Right atrium auricular region (tissue), 2 donors: ENCODE measurements around the gene KRT25. TPM values are rescaled to one million over a fixed set of nuclear protein-coding genes. Genes with fewer than 3 reads are reported as not detected.

Experiments
- DNase-seq: peaks from one replicate; pipeline ENCODE4 v3.0.0-alpha.2; 2019; ENCODE audit warnings: low spot score
- H3K27ac ChIP-seq, 2 donors: fragments of 200-600 bp; sonication (generic); 1 replicate in 1 of 2; 2 replicates in 1 of 2; pipeline ENCODE4 v1.5.1; 2016 to 2019
- H3K27me3 ChIP-seq, 2 donors: fragments of 200-600 bp; sonication (generic); one replicate each; pipeline versions ENCODE4 v1.5.1 to v1.6.0; 2017 to 2019
- H3K36me3 ChIP-seq: fragments of 200-600 bp; sonication (generic); one replicate; pipeline ENCODE4 v1.5.1; 2016
- H3K4me1 ChIP-seq, 2 donors: fragments of 200-600 bp; sonication (generic); one replicate each; pipeline versions ENCODE4 v1.5.1 to v1.6.0; 2017 to 2019
- H3K4me3 ChIP-seq, 2 donors: fragments of 200-600 bp; sonication (generic); 1 replicate in 1 of 2; 2 replicates in 1 of 2; pipeline ENCODE4 v1.5.1; 2017 to 2019; ENCODE audit warnings: mild to moderate bottlenecking in 1 of 2, moderate library complexity in 1 of 2
- H3K9me3 ChIP-seq, 2 donors: fragments of 200-600 bp; sonication (generic); one replicate each; pipeline ENCODE4 v1.5.1; 2019
- total RNA-seq, 2 donors: library from RNA; depleted of rRNA; stranded (reverse); fragments of >200 nt; gene quantifications; one replicate each; pipeline ENCODE4 v1.1.0, GENCODE V29; 2016
- TF ChIP-seq, protein P1 (sequence below), 2 donors: fragments of 200-600 bp; sonication (generic); IDR thresholded peaks; one replicate each; pipeline ENCODE4 v1.5.1; 2019; ENCODE audit warnings: antibody characterized with exemption in 2 of 2

The KRT25 gene
- total RNA-seq, 2 donors from 2014 or later: not detected

DNA sequence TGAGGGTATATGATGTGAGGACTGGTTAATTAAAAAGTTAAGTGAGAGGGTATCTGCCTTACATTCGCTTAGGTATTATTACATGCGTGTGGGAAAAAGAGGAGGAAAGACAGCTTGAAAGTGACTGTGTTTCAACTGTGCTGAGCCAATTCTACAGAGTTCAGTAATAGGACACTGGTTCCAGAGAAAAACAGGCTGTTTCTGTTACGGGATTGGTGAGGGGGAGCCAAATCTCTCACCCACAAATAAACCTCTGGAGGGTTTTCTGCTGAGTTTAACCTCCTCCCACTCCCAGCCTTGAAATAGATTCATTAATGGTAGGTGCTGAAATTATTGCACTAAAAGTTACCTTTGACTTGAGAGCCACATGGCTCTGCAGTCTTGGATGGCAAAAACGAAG lies 20.8 kb upstream of the KRT25 start:
- Histone ChIP-seq H3K27ac (no peak overlapping the region), H3K27me3 (peaks cover 0 to 3% of the 10 kb centered on the region in 2 donors), H3K36me3 (no peaks in the 10 kb centered on the region), H3K4me3 (no peak overlapping the region), H3K4me1 (no peaks in the 10 kb centered on the region), H3K9me3 (no peaks in the 10 kb centered on the region)
- TF ChIP-seq, protein P1, sequence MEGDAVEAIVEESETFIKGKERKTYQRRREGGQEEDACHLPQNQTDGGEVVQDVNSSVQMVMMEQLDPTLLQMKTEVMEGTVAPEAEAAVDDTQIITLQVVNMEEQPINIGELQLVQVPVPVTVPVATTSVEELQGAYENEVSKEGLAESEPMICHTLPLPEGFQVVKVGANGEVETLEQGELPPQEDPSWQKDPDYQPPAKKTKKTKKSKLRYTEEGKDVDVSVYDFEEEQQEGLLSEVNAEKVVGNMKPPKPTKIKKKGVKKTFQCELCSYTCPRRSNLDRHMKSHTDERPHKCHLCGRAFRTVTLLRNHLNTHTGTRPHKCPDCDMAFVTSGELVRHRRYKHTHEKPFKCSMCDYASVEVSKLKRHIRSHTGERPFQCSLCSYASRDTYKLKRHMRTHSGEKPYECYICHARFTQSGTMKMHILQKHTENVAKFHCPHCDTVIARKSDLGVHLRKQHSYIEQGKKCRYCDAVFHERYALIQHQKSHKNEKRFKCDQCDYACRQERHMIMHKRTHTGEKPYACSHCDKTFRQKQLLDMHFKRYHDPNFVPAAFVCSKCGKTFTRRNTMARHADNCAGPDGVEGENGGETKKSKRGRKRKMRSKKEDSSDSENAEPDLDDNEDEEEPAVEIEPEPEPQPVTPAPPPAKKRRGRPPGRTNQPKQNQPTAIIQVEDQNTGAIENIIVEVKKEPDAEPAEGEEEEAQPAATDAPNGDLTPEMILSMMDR (IDR thresholded peaks at IDR 0.05): no peak
- DNase-seq: no peak

DNA sequence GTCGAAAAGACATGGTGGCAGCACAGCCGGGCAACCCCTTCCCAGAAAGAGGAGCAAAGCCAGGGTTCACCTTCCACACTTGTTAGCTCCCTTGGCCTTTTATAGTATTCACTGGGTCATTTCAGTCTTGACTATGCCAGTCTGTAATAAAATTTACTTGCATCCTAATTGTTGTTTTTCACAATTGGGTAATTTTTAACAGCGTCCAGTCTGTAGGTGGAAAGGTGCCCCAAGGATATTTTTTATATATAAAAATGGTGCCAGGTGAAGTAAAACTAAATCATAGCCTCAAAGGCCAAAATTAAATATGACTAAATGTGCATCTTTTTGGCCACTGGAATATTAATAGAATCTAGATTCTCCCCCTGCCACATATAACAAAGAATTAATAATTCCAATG lies 17.0 kb upstream of the KRT25 start, which contains the start of gene KRT26:
Gene KRT26, minus strand, starts transcription at position 101 of the 400 bp plus-strand sequence. Its CDS starts 88 bp downstream, at position 13.
- TF ChIP-seq, protein P1 (IDR thresholded peaks at IDR 0.05): no peak
- no peak within 1 kb of the TSS for H3K4me3 ChIP-seq
- H3K4me1 ChIP-seq: no peaks in the 10 kb centered on the region
- no peak for DNase-seq
- H3K36me3 ChIP-seq: no peaks in the 10 kb centered on the region
- H3K27me3 ChIP-seq: no peaks in the 10 kb centered on the region
- no peak within 1 kb of the TSS for H3K27ac ChIP-seq
- no peaks in the 10 kb centered on the region for H3K9me3 ChIP-seq

DNA sequence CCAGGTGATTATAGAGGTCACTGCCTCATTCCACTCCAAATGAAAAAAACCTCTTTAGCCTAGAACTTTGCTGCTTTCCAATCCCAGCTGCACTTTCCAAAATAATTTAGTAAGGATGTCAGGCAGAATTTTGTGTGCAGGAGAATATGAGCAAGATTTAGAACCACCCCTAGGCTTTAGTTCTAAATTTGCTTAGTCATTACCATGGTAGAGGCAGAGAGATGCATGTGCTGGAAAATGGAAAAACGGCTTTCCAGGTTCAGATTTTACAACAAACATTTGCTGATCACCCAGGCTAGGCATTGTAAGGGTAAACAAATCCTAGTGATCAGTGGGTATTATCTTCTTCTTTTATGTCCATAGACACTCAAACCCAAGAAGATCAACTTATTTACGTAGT lies 10.5 kb upstream of the KRT25 start:
- H3K9me3 ChIP-seq: peaks cover 6 to 32% of the 10 kb centered on the region in 2 donors
- H3K36me3 ChIP-seq: no peaks in the 10 kb centered on the region
- no peaks in the 10 kb centered on the region for H3K4me1 ChIP-seq
- no peak overlapping the region for H3K4me3 ChIP-seq
- no peaks in the 10 kb centered on the region for H3K27me3 ChIP-seq
- DNase-seq: no peak
- no peak overlapping the region for H3K27ac ChIP-seq
- TF ChIP-seq, protein P1 (IDR thresholded peaks at IDR 0.05): no peak

DNA sequence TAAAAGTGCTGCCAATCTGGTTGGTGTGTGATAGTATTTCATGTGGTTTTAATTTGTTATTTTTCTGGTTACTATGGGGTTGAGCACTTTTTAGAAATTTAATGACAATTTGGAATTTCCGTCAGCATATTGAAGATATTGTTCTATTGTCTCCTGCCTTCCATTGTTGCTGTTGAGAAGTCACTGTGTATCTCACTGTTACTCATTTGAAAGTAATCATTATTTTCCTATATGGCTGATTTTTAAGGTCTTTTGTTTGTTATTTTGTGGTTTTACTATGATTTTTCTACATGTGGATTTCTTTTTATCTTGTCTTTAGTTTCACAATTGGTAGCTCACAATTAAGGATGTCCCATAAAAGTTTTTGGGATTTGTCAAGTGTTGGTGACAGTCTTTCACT lies 8.6 kb upstream of the KRT25 start:
- Histone ChIP-seq H3K27ac (no peak overlapping the region), H3K4me3 (no peak overlapping the region), H3K27me3 (no peaks in the 10 kb centered on the region), H3K9me3 (peaks cover 12 to 51% of the 10 kb centered on the region in 2 donors), H3K36me3 (no peaks in the 10 kb centered on the region), H3K4me1 (no peaks in the 10 kb centered on the region)
- TF ChIP-seq, protein P1 (IDR thresholded peaks at IDR 0.05): no peak
- DNase-seq: no peak

DNA sequence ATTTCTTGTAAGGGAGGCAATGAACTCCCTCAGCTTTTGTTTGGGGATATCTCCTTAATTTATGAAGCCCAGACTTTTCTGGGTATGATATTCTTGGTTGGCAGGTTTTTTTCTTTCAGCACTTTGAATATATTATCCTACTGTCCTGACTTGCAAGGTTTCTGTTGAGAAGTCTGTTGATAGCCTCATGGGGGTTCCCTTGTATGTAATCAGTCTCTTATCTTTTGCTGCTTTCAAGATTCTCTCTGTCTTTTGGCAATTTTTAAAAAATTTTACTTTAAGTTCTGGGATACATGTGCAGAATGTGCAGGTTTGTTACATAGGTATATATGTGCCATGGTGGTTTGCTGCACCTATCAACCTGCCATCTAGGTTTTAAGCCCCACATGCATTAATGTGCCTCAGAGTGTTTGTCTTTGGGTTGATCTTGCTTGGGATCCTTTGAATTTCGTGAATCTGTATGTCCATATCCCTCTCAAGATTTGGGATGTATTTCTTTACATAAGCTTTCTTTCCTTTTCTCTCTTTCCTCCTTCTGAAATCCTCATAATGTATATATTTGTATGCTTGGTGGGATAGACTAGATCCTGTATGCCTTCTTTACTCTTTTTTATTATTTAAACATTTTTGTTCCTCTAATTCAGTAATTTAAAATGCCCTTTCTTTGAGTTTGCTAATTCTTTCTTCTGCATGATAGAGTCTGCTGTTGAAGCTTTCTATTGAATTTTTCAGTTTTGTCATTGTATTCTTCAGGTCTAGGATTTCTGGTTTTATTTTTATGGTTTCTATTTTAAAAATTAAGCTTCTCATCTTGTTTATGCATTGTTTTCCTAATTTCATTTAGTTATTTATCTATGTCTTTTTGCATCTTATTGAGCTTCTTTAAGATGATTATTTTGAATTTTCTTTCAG lies 5.2 kb upstream of the KRT25 start:
- H3K27me3 ChIP-seq: no peaks in the 10 kb centered on the region
- H3K4me3 ChIP-seq: no peak overlapping the region
- H3K27ac ChIP-seq: no peak overlapping the region
- peaks cover 12 to 63% of the 10 kb centered on the region in 2 donors for H3K9me3 ChIP-seq
- H3K4me1 ChIP-seq: no peaks in the 10 kb centered on the region
- H3K36me3 ChIP-seq: no peaks in the 10 kb centered on the region
- TF ChIP-seq, protein P1 (IDR thresholded peaks at IDR 0.05): no peak
- DNase-seq: no peak
